Activated CD8-positive, alpha-beta memory T cell treated with anti-CD3 and anti-CD28 coated beads for 24 hours (primary cell): ENCODE results near the gene CRISPLD2.
A peak's percentile ranks its signal among the peaks of the same experiment; 100 is the strongest.

ENCODE experiments used
- DNase-seq: peaks from one replicate; pipeline ENCODE4 v3.0.0-alpha.2; 2020

The CRISPLD2 gene, protein sequence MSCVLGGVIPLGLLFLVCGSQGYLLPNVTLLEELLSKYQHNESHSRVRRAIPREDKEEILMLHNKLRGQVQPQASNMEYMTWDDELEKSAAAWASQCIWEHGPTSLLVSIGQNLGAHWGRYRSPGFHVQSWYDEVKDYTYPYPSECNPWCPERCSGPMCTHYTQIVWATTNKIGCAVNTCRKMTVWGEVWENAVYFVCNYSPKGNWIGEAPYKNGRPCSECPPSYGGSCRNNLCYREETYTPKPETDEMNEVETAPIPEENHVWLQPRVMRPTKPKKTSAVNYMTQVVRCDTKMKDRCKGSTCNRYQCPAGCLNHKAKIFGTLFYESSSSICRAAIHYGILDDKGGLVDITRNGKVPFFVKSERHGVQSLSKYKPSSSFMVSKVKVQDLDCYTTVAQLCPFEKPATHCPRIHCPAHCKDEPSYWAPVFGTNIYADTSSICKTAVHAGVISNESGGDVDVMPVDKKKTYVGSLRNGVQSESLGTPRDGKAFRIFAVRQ

DNA sequence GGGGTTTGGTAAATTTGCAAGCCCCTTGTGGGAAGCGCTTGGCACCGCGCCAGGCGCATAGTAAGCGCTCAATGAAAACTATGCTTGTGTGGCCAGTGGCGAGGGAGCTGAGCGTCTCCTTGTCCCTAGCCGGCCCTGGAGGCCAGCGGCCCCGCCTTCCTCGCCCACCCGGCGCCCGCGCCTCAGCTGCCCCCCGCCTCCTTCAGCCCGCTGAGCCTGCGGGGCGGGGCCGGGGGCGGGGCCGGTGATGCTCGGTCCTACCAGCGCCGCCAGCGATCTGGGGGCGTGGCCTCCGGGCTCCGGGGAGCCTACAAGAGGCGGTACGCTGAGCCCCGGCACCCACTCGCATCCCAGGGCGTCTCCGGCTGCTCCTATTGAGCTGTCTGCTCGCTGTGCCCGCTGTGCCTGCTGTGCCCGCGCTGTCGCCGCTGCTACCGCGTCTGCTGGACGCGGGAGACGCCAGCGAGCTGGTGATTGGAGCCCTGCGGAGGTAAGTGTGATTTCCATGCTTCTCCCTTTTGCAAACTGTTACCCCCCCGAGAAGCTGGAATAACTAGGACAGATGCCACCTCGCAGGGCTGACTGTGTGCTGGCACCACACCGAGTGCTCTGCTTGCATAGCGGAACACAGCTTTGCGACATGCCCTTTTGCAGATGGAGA is at the start of gene CRISPLD2:
Gene CRISPLD2 (plus strand): TSS at position 342 of the 661 bp plus-strand sequence. CDS start 18,511 bp downstream, outside the sequence.
- DNase-seq: peak; percentile 92

- DNase-seq: no peak
Observed at GRCh38 chr16:84773312-84773711, 46.5 kb upstream of the CRISPLD2 start.

- no peak for DNase-seq
Observed at GRCh38 chr16:84774810-84775209, 45.0 kb upstream of the CRISPLD2 start.

DNA sequence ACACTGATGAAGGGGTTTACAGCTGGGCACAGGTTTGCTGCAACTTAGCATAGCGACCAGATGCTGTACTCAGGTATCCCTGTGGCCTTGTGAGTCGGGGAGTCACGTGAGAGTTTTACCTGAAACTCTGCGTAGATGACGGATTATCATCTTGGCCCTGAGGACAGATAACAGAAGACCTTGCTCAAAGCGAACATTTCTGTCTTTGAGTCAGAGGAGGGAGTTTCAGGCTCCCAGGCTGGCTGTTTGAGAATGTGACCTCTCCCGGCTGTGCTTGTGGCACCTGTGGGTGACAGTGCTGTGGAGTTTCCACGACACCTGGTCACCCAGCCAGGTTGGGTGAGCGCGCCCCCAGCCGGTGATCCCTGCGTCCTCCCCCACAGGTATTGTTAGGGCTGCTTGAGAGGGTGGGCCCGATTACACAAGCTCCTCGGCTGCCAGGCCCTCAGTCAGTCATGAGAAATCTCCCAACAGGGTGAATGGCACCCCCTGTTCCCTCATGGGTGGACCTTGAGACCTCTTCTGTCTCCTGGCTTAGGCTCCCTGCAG is 44.4 kb upstream of the CRISPLD2 start:
- no peak for DNase-seq

DNA sequence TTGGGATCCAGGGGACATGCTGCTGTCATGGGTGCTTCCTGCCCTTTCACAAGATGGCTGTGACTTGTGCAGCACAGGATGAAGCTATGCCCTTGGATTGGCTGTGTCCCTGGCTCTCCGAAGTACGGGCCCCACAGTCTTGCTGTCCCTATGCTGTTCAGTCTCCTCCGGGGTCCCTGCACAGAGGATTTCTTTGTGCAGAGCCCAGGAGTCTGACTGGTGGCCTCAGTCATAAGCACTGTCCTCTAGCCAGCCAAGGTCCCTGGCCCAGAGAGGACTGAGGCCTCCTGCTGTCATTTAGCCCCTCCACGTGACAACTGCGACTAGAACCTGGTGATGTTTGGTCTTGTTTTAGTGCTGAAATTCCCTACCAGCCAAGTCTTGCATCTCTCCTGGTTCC is 42.4 kb upstream of the CRISPLD2 start:
- DNase-seq: no peak

DNA sequence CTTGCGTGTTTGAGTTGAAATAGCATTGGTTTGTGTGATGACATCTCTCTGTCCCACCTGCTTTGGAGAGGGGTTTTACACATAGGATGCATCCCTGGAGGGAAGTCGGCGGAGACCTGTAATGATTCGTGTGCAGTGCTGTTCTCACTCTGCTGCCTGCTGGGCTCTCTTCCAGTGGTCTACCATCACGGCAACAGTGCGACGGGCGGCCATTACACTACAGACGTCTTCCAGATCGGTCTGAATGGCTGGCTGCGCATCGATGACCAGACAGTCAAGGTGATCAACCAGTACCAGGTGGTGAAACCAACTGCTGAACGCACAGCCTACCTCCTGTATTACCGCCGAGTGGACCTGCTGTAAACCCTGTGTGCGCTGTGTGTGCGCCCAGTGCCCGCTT is 41.1 kb upstream of the CRISPLD2 start:
- DNase-seq: no peak

GRCh38 chr16:84780063-84780462 is 39.7 kb upstream of the CRISPLD2 start:
- DNase-seq: no peak

DNA sequence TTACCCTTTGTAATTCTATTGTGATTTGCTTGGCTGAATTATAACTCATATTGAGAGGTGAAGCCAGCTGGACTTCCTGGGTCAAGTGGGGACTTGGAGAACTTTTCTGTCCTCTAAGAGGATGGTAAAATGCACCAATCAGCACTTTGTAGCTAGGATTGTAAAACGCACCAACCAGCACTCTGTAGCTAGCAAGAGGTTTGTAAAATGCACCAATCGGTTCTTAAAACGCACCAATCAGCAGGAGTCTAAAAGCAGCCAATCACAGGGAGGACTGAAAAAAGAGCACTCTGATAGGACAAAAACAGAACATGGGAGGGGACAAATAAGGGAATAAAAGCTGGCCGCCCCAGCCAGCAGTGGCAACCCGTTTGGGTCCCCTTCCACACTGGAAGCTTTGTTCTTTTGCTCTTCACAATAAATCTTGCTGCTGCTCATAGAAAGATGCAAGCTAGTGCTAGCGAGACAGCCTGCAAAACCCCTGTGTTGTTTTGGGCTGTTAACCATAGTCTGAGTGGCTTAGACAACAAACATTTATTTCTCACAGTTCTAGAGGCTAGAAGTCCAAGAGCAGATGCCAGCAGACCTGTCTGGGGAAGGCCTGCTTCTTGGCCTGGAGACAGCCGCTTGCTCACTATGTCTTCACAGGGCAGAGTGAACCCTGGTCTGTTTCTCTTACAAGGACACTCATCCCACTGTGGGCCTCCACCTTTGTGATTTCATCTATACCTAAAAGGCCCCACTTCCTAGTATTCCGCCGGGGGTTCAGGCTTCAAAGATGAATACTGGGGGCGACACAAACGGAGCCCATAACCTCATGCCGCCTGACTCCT is 39.0 kb upstream of the CRISPLD2 start:
- DNase-seq: no peak

GRCh38 chr16:84782846-84783245 is 36.9 kb upstream of the CRISPLD2 start:
- no peak for DNase-seq

GRCh38 chr16:84785843-84786581 is 33.8 kb upstream of the CRISPLD2 start:
- no peak for DNase-seq

- no peak for DNase-seq
Observed at GRCh38 chr16:84786605-84787262, 33.1 kb upstream of the CRISPLD2 start.

GRCh38 chr16:84787263-84787622 is 32.5 kb upstream of the CRISPLD2 start:
- no peak for DNase-seq

DNA sequence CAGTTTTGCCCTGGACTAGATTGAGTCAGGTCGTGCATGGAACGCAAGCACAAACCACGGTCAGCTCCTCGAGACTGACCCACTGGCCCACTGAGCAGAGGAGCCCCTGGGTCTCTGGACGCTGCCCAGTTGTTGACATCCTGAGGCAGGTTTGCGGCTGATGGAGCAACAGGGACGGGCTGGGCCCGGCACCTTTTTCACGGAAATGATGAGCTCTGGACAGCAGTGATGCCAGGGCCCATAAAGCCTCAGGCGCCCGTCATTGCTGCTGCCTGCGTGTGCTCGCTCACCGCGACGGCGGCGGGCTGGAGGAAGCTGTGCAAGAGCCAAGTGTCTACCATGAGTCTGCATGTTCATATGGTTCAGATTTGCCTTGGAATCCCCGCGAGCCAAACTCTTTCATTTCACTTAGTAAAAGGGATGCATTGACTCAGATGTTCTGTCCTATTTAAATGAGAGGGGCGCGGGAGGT is 30.8 kb upstream of the CRISPLD2 start:
- DNase-seq: no peak

- no peak for DNase-seq
Observed at GRCh38 chr16:84789431-84789830, 30.4 kb upstream of the CRISPLD2 start.

GRCh38 chr16:84790301-84790700 is 29.5 kb upstream of the CRISPLD2 start:
- no peak for DNase-seq

DNA sequence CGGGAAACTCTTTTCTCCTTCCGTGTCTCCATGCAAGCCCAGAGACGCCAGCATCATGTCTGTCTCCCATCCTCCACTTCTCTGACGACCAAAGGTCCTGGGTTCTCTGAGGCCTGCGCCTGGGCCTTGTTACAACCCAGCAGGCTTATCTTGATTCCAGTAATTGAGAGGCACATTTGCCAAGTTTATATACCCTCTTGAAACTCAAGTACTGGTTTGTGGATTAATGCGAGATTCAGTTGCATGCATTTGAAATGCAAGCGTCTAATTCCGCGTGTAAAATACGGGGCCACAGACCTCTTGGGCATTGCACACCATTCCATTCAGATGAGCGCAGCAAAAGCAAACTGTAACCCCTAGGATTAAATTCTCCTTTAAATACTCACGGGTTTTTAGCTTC is 28.7 kb upstream of the CRISPLD2 start:
- DNase-seq: no peak

- DNase-seq: no peak
Observed at GRCh38 chr16:84791501-84791900, 28.3 kb upstream of the CRISPLD2 start.

- DNase-seq: no peak
Observed at GRCh38 chr16:84794186-84794585, 25.6 kb upstream of the CRISPLD2 start.

- no peak for DNase-seq
Observed at GRCh38 chr16:84794626-84795025, 25.2 kb upstream of the CRISPLD2 start.

GRCh38 chr16:84795329-84796053 is 24.3 kb upstream of the CRISPLD2 start:
- DNase-seq: no peak
